ENCODE measurements around the gene HDAC3.
A peak's percentile ranks its signal among the peaks of the same experiment; 100 is the strongest.

HDAC3 gene

GRCh38 chr5:141635646-141636045, 1.0 kb downstream of the HDAC3 start:
- no peak for DNase-seq (ENCODE audit: low read depth, low spot score)
- TF ChIP-seq CTCF (IDR thresholded peaks at IDR 0.05; ENCODE audit: insufficient read depth, low read length, missing control alignments) = no peak
- POLR2A ChIA-PET = interaction anchor here (1.1 to 2.0 kb wide), 3 partner anchors 14 to 1137 kb away, joined by 3 to 13 read pairs (median 6); partner anchors contain the start of gene DIAPH1
- H3K4me3 ChIP-seq (ENCODE audit: low read depth, low read length) = peak overlapping the region; percentile 99
- CTCF ChIA-PET = interaction anchor here (1.9 to 11.9 kb wide), 5 partner anchors 9 to 43 kb away, joined by 5 to 314 read pairs (median 33); partner anchors contain the start of gene DIAPH1

GRCh38 chr5:141634720-141635119, 1.9 kb downstream of the HDAC3 start:
- ChIA-PET POLR2A (no interaction called here), CTCF (interaction anchor here (1.3 to 11.9 kb wide), 5 partner anchors 13 to 67 kb away, joined by 3 to 314 read pairs (median 33); partner anchors contain the start of gene DIAPH1)
- no peak for DNase-seq (ENCODE audit: low read depth, low spot score)
- H3K4me3 ChIP-seq (ENCODE audit: low read depth, low read length) = no peak overlapping the region
- no peak for TF ChIP-seq CTCF (IDR thresholded peaks at IDR 0.05; ENCODE audit: insufficient read depth, low read length, missing control alignments)

- no peak overlapping the region for H3K4me3 ChIP-seq (ENCODE audit: low read depth, low read length)
- ChIA-PET CTCF (interaction anchor here (0.9 to 11.9 kb wide), 5 partner anchors 8 to 327 kb away, joined by 3 to 314 read pairs (median 3); partner anchors contain the start of gene DIAPH1), POLR2A (no interaction called here)
- DNase-seq (ENCODE audit: low read depth, low spot score) = no peak
- no peak for TF ChIP-seq CTCF (IDR thresholded peaks at IDR 0.05; ENCODE audit: insufficient read depth, low read length, missing control alignments)
These were observed 2.6 kb downstream of the HDAC3 start for GRCh38 chr5:141633871-141634561.

GRCh38 chr5:141632650-141633049, 4.0 kb downstream of the HDAC3 start:
- POLR2A ChIA-PET = no interaction called here
- no peak overlapping the region for H3K4me3 ChIP-seq (ENCODE audit: low read depth, low read length)
- CTCF ChIA-PET = interaction anchor here (0.9 to 11.9 kb wide), 5 partner anchors 9 to 40 kb away, joined by 4 to 314 read pairs (median 8); partner anchors contain the start of gene DIAPH1
- no peak for DNase-seq (ENCODE audit: low read depth, low spot score)
- no peak for TF ChIP-seq CTCF (IDR thresholded peaks at IDR 0.05; ENCODE audit: insufficient read depth, low read length, missing control alignments)

- DNase-seq (ENCODE audit: low read depth, low spot score) = no peak
- POLR2A ChIA-PET = no interaction called here
- no peak overlapping the region for H3K4me3 ChIP-seq (ENCODE audit: low read depth, low read length)
- no peak for TF ChIP-seq CTCF (IDR thresholded peaks at IDR 0.05; ENCODE audit: insufficient read depth, low read length, missing control alignments)
- CTCF ChIA-PET = interaction anchor here (0.6 to 11.9 kb wide), 4 partner anchors 10 to 62 kb away, joined by 3 to 314 read pairs (median 48); partner anchors contain the start of gene DIAPH1
These were observed 6.0 kb downstream of the HDAC3 start for GRCh38 chr5:141630570-141631140.

- POLR2A ChIA-PET = no interaction called here
- no peak overlapping the region for H3K4me3 ChIP-seq (ENCODE audit: low read depth, low read length)
- CTCF ChIA-PET = interaction anchor here (1.0 to 11.9 kb wide), 5 partner anchors 8 to 65 kb away, joined by 3 to 314 read pairs (median 21); partner anchors contain the start of genes DIAPH1, HDAC3 and RELL2
- TF ChIP-seq CTCF (IDR thresholded peaks at IDR 0.05; ENCODE audit: insufficient read depth, low read length, missing control alignments) = no peak
- DNase-seq (ENCODE audit: low read depth, low spot score) = no peak
These were observed 8.4 kb downstream of the HDAC3 start for GRCh38 chr5:141628175-141628788.
